GM21723 (cell line): Measurements from ENCODE around the gene SLC22A7.

Experiments
- ATAC-seq: cut with Tn5 transposase; IDR thresholded peaks from one replicate; pipeline ENCODE4 v1.9.1; 2021; ENCODE audit warnings: mild to moderate bottlenecking, moderate library complexity; ENCODE audit not compliant: unreplicated experiment

The SLC22A7 gene

GRCh38 chr6:43297644-43298564 is at the start of gene SLC22A7:
SLC22A7 (plus strand) TSS chr6:43298260; CDS start chr6:43298359, 99 bp downstream.
- no peak for ATAC-seq

GRCh38 chr6:43248791-43249190 is 49.3 kb upstream of the SLC22A7 start:
- no peak for ATAC-seq

GRCh38 chr6:43250992-43251373 is 47.1 kb upstream of the SLC22A7 start:
- ATAC-seq: no peak

- ATAC-seq: no peak
Observed at GRCh38 chr6:43253401-43253800, 44.7 kb upstream of the SLC22A7 start.

GRCh38 chr6:43254138-43254817 is 43.8 kb upstream of the SLC22A7 start:
- ATAC-seq: no peak

- no peak for ATAC-seq
Observed at GRCh38 chr6:43254846-43255245, 43.2 kb upstream of the SLC22A7 start.

GRCh38 chr6:43255408-43256054 is 42.5 kb upstream of the SLC22A7 start:
- ATAC-seq: no peak

GRCh38 chr6:43256670-43257366 is 41.2 kb upstream of the SLC22A7 start:
- ATAC-seq: no peak

GRCh38 chr6:43257367-43258145 is 40.5 kb upstream of the SLC22A7 start:
- ATAC-seq: no peak

- ATAC-seq: no peak
Observed at GRCh38 chr6:43258180-43258579, 39.9 kb upstream of the SLC22A7 start.

GRCh38 chr6:43258807-43259686 is 39.0 kb upstream of the SLC22A7 start:
- ATAC-seq: no peak

- no peak for ATAC-seq
Observed at GRCh38 chr6:43260791-43261190, 37.3 kb upstream of the SLC22A7 start.

GRCh38 chr6:43261198-43261597 is 36.9 kb upstream of the SLC22A7 start:
- ATAC-seq: no peak

GRCh38 chr6:43262000-43262779 is 35.9 kb upstream of the SLC22A7 start:
- no peak for ATAC-seq

- ATAC-seq: no peak
Observed at GRCh38 chr6:43262780-43263313, 35.2 kb upstream of the SLC22A7 start.

- ATAC-seq: peak; percentile 73
Observed at GRCh38 chr6:43263314-43264178, 34.5 kb upstream of the SLC22A7 start.

GRCh38 chr6:43264599-43265145 is 33.4 kb upstream of the SLC22A7 start:
- no peak for ATAC-seq
